Astrocyte (in vitro differentiated cells and primary cell): ENCODE data around the gene SSX5. TPM values are rescaled to one million over a fixed set of nuclear protein-coding genes. Genes with fewer than 3 reads are reported as not detected.
"Not testable (repeated sequence)": the region's sequence is repeated elsewhere in the genome, so short reads cannot be mapped to it uniquely, and the experiment has no call there.

ENCODE experiments used
- DNase-seq: peaks from one replicate; pipeline ENCODE4 v3.0.0-alpha.2; 2010; ENCODE audit warnings: low read depth
- FAIRE-seq: peaks from 2 replicates; lab custom pipeline; 2011; peaks lifted over from hg19 to GRCh38; lab: Jason Lieb, UNC
- H2AFZ ChIP-seq: 2 replicates; pipeline ENCODE4 v1.6.0; 2012; ENCODE audit warnings: low read depth, low read length, inconsistent platforms
- H3K27ac ChIP-seq: 2 replicates; pipeline ENCODE4 v1.5.1; 2011; ENCODE audit warnings: low read depth, low read length, inconsistent platforms
- H3K27me3 ChIP-seq: 2 replicates; pipeline ENCODE4 v1.6.0; 2011; ENCODE audit warnings: low read length, inconsistent platforms; ENCODE audit not compliant: insufficient read depth
- H3K36me3 ChIP-seq: 2 replicates; pipeline ENCODE4 v1.5.1; 2011; ENCODE audit warnings: low read length, inconsistent platforms; ENCODE audit not compliant: insufficient read depth
- H3K4me1 ChIP-seq: 2 replicates; pipeline ENCODE4 v1.5.1; 2011; ENCODE audit warnings: low read length, inconsistent platforms; ENCODE audit not compliant: insufficient read depth
- H3K4me2 ChIP-seq: 2 replicates; pipeline ENCODE4 v1.6.0; 2012; ENCODE audit warnings: low read length, inconsistent platforms
- H3K4me3 ChIP-seq: 2 replicates; pipeline ENCODE4 v1.5.1; 2011; ENCODE audit warnings: low read depth, mild to moderate bottlenecking, low read length, inconsistent platforms; ENCODE audit not compliant: insufficient read depth
- H3K79me2 ChIP-seq: 2 replicates; pipeline ENCODE4 v1.6.0; 2012; ENCODE audit warnings: mild to moderate bottlenecking, low read length, inconsistent platforms; ENCODE audit not compliant: insufficient read depth
- H3K9ac ChIP-seq: 2 replicates; pipeline ENCODE4 v1.6.0; 2012; ENCODE audit warnings: mild to moderate bottlenecking, low read length, inconsistent platforms
- H3K9me3 ChIP-seq: 2 replicates; pipeline ENCODE4 v1.5.1; 2012; ENCODE audit warnings: low read depth, mild to moderate bottlenecking, low read length, inconsistent platforms; ENCODE audit not compliant: insufficient read depth
- H4K20me1 ChIP-seq: 2 replicates; pipeline ENCODE4 v1.6.0; 2012; ENCODE audit warnings: low read length, inconsistent platforms; ENCODE audit not compliant: insufficient read depth
- H3K27ac Mint-ChIP-seq: one replicate; pipeline ENCODE4 v1.8.0; 2021; ENCODE audit warnings: mild to moderate bottlenecking, mixed read lengths; ENCODE audit not compliant: unreplicated experiment
- H3K27me3 Mint-ChIP-seq: one replicate; pipeline ENCODE4 v1.8.0; 2021; ENCODE audit warnings: low read depth, mixed read lengths; ENCODE audit not compliant: unreplicated experiment
- H3K36me3 Mint-ChIP-seq: one replicate; pipeline ENCODE4 v1.8.0; 2021; ENCODE audit warnings: low read depth, mixed read lengths; ENCODE audit not compliant: unreplicated experiment
- H3K4me1 Mint-ChIP-seq: one replicate; pipeline ENCODE4 v1.8.0; 2021; ENCODE audit warnings: low read depth, mixed read lengths; ENCODE audit not compliant: unreplicated experiment
- H3K4me3 Mint-ChIP-seq: one replicate; pipeline ENCODE4 v1.8.0; 2021; ENCODE audit warnings: mild to moderate bottlenecking, moderate library complexity, mixed read lengths; ENCODE audit not compliant: unreplicated experiment
- H3K9me3 Mint-ChIP-seq: one replicate; pipeline ENCODE4 v1.8.0; 2021; ENCODE audit warnings: mild to moderate bottlenecking, mixed read lengths; ENCODE audit not compliant: unreplicated experiment
- CTCF ChIP-seq: IDR thresholded peaks from 2 replicates; pipeline ENCODE4 v1.5.1; 2011; ENCODE audit warnings: low read depth, mild to moderate bottlenecking, inconsistent platforms, low read length, moderate library complexity; ENCODE audit not compliant: insufficient read depth
- EZH2 ChIP-seq: IDR thresholded peaks from 2 replicates; pipeline ENCODE4 v1.6.1; 2012; ENCODE audit warnings: mild to moderate bottlenecking, low read length, inconsistent platforms; ENCODE audit not compliant: insufficient read depth
- total RNA-seq: library from RNA; stranded (reverse); gene quantifications from 2 replicates; pipeline ENCODE4 v1.2.1, GENCODE V29; 2021

Gene SSX5
- total RNA-seq, 1 donor from 2014 or later = not detected

DNA sequence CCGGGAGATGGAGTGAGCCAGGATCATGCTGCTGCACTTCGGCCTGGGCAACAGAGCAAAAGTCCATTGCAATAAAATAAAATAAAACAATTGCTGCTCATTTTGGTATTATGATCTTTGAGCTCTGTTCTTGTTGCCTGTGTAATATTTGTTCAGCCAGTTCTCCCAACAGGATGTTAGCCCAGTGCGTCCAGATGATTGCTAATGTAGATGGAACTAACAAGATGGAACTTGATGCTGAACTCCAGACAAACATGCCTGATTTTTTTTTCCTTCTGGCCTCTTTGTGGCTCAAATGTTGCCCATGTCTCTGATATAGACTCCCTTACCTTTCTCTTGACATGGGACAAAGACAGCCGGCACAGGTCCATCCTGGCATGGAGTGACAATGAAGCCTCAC lies 15.8 kb downstream of the SSX5 start:
- H3K36me3 Mint-ChIP-seq = no peaks in the 10 kb centered on the region
- no peak overlapping the region for H3K4me3 Mint-ChIP-seq
- Histone ChIP-seq H3K27ac (no peak overlapping the region), H2AFZ (no peak overlapping the region), H3K4me1 (no peaks in the 10 kb centered on the region), H3K27me3 (no peaks in the 10 kb centered on the region), H3K4me3 (no peak overlapping the region), H3K9me3 (no peaks in the 10 kb centered on the region), H3K79me2 (no peaks in the 10 kb centered on the region), H3K4me2 (no peak overlapping the region), H4K20me1 (no peaks in the 10 kb centered on the region), H3K36me3 (no peaks in the 10 kb centered on the region), H3K9ac (no peak overlapping the region)
- TF ChIP-seq EZH2 = no peak
- no peak for TF ChIP-seq CTCF
- H3K9me3 Mint-ChIP-seq = no peaks in the 10 kb centered on the region
- no peak overlapping the region for H3K27ac Mint-ChIP-seq
- peaks cover 8% of the 10 kb centered on the region for H3K27me3 Mint-ChIP-seq
- DNase-seq (no peak), FAIRE-seq (peak; percentile 74)
- H3K4me1 Mint-ChIP-seq = no peaks in the 10 kb centered on the region

- no peak overlapping the region for H3K4me3 ChIP-seq
- H3K4me1 Mint-ChIP-seq = no peaks in the 10 kb centered on the region
- DNase-seq = no peak
- H3K27me3 ChIP-seq = no peaks in the 10 kb centered on the region
- H2AFZ ChIP-seq = no peak overlapping the region
- no peaks in the 10 kb centered on the region for H3K36me3 ChIP-seq
- no peak overlapping the region for H3K4me2 ChIP-seq
- no peak overlapping the region for H3K27ac ChIP-seq
- H3K27ac Mint-ChIP-seq = no peak overlapping the region
- no peak for FAIRE-seq
- no peaks in the 10 kb centered on the region for H3K9me3 ChIP-seq
- H3K9me3 Mint-ChIP-seq = no peaks in the 10 kb centered on the region
- no peaks in the 10 kb centered on the region for H3K36me3 Mint-ChIP-seq
- H4K20me1 ChIP-seq = no peaks in the 10 kb centered on the region
- H3K9ac ChIP-seq = no peak overlapping the region
- no peaks in the 10 kb centered on the region for H3K79me2 ChIP-seq
- peaks cover 2% of the 10 kb centered on the region for H3K27me3 Mint-ChIP-seq
- H3K4me3 Mint-ChIP-seq = no peak overlapping the region
- no peaks in the 10 kb centered on the region for H3K4me1 ChIP-seq
- TF ChIP-seq EZH2 = no peak
- TF ChIP-seq CTCF = no peak
Measured at GRCh38 chrX:48179691-48180090, 16.9 kb downstream of the SSX5 start.

GRCh38 chrX:48166322-48166721 lies 30.3 kb downstream of the SSX5 start:
- H3K36me3 Mint-ChIP-seq, H3K79me2 ChIP-seq, H3K9ac ChIP-seq: not testable (repeated sequence)

More at GRCh38 chrX:48166322-48166721, 30.3 kb downstream of the SSX5 start:
- not testable (repeated sequence) for H3K4me1 ChIP-seq, H3K9me3 Mint-ChIP-seq, FAIRE-seq, H3K27ac ChIP-seq, H2AFZ ChIP-seq, H4K20me1 ChIP-seq, H3K4me2 ChIP-seq, H3K4me3 Mint-ChIP-seq, DNase-seq, H3K36me3 ChIP-seq, H3K4me1 Mint-ChIP-seq, H3K4me3 ChIP-seq, H3K27ac Mint-ChIP-seq, H3K9me3 ChIP-seq, H3K27me3 ChIP-seq
- peaks cover 14% of the 10 kb centered on the region for H3K27me3 Mint-ChIP-seq
